Ascending aorta (tissue), 2 donors: ENCODE data around the gene AUTS2. TPM values are rescaled to one million over a fixed set of nuclear protein-coding genes. Genes with fewer than 3 reads are reported as not detected.

Experiments used
- DNase-seq, 2 donors: peaks; one replicate each; pipeline ENCODE4 v3.0.0-alpha.2; 2019; ENCODE audit warnings: low spot score in 2 of 2
- H3K27ac ChIP-seq, 2 donors: fragments of 200-600 bp; sonication (generic); one replicate each; pipeline ENCODE4 v1.5.1; 2016 to 2017; ENCODE audit warnings: mild to moderate bottlenecking in 1 of 2
- H3K27me3 ChIP-seq: fragments of 200-600 bp; sonication (generic); one replicate; pipeline ENCODE4 v1.5.1; 2017
- H3K36me3 ChIP-seq, 2 donors: fragments of 200-600 bp; sonication (generic); one replicate each; pipeline ENCODE4 v1.5.1; 2016
- H3K4me1 ChIP-seq, 2 donors: fragments of 200-600 bp; sonication (generic); one replicate each; pipeline ENCODE4 v1.5.1; 2016 to 2017; ENCODE audit warnings: mild to moderate bottlenecking in 1 of 2
- H3K4me3 ChIP-seq, 2 donors: fragments of 200-600 bp; sonication (generic); one replicate each; pipeline ENCODE4 v1.5.1; 2016 to 2017; ENCODE audit warnings: mild to moderate bottlenecking in 1 of 2
- H3K9me3 ChIP-seq, 2 donors: fragments of 200-600 bp; sonication (generic); one replicate each; pipeline ENCODE4 v1.5.1; 2016
- CTCF ChIP-seq, 3 experiments: fragments of 200-600 bp in 2 of 3; fragments of 450-650 bp in 1 of 3; sonication (generic) in 2 of 3; IDR thresholded peaks; one replicate each; pipeline ENCODE4 v1.5.1; 2016 to 2019; ENCODE audit warnings: antibody characterized with exemption in 3 of 3, mild to moderate bottlenecking in 1 of 3, moderate library complexity in 1 of 3
- intact Hi-C: fragments of 100-400 bp; cut with DNase I; formaldehyde crosslinking; loops from one replicate; pipeline ENCODE4 v1.15.1; 2023
- total RNA-seq: library from RNA; depleted of rRNA; stranded (reverse); fragments of >200 nt; gene quantifications from one replicate; pipeline ENCODE4 v1.1.0, GENCODE V29; 2016

The AUTS2 gene
- total RNA-seq, 1 donor from 2014 or later = 90.4 TPM

DNA sequence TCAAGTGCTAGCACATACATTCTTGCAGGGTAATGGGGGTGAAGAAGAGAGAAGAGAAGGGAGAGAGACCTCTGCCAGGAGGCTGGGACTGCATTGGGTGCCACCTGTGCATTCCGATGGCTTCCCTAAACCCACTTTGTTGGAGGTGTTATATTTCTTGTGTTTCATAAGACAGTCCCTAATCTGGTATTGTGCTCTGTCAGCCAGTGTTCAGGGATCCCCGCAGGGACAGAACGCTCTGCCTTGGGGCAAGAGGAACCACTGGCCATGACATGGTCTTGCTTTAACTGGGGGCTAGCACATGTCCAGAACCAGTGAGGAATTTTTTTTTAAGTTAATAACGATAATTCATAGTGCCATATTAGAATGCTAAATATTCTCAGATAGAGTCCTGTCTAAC, 1168.4 kb downstream of the AUTS2 start:
- DNase-seq = no peak
- no peak overlapping the region for H3K27ac ChIP-seq
- no peaks in the 10 kb centered on the region for H3K4me1 ChIP-seq
- no peak overlapping the region for H3K4me3 ChIP-seq
- no peaks in the 10 kb centered on the region for H3K27me3 ChIP-seq
- TF ChIP-seq CTCF (IDR thresholded peaks at IDR 0.05) = no peak
- intact Hi-C loops = no loop called here
- H3K9me3 ChIP-seq = no peaks in the 10 kb centered on the region
- peaks cover 19 to 32% of the 10 kb centered on the region in 2 donors for H3K36me3 ChIP-seq

DNA sequence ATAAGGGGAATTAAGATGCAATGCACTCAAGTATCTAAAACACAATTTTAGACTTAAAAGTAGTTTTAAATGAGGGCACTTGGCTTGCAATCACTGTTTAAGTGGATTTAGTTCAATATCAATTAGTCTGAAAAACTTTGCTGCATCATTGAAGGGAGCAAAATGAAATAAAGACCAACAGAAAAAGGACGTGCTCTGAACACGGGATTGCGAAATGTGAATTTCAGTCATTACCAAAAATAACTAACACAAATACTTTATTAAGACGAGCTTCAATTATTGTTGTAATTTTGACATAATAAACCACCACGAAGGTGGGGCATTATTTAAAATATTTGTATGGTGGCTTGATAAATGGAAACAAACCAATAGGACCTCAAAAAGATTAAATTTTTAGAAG, 1171.9 kb downstream of the AUTS2 start:
- no peaks in the 10 kb centered on the region for H3K9me3 ChIP-seq
- H3K4me1 ChIP-seq = no peaks in the 10 kb centered on the region
- no peak for TF ChIP-seq CTCF (IDR thresholded peaks at IDR 0.05)
- peaks cover 31 to 60% of the 10 kb centered on the region in 2 donors for H3K36me3 ChIP-seq
- no peak overlapping the region for H3K27ac ChIP-seq
- no peak for DNase-seq
- H3K27me3 ChIP-seq = no peaks in the 10 kb centered on the region
- no peak overlapping the region for H3K4me3 ChIP-seq
- intact Hi-C loops = no loop called here

- no peak for TF ChIP-seq CTCF (IDR thresholded peaks at IDR 0.05)
- Histone ChIP-seq H3K36me3 (peaks cover 28 to 63% of the 10 kb centered on the region in 2 donors), H3K9me3 (no peaks in the 10 kb centered on the region), H3K4me1 (no peaks in the 10 kb centered on the region), H3K4me3 (no peak overlapping the region), H3K27ac (no peak overlapping the region), H3K27me3 (no peaks in the 10 kb centered on the region)
- no peak for DNase-seq
- intact Hi-C loops = no loop called here
Observed at GRCh38 chr7:70771451-70771850, 1173.2 kb downstream of the AUTS2 start.

- H3K36me3 ChIP-seq = peaks cover 28 to 66% of the 10 kb centered on the region in 2 donors
- no peak for DNase-seq
- intact Hi-C loops = no loop called here
Observed at GRCh38 chr7:70772891-70773290, 1174.6 kb downstream of the AUTS2 start.

DNA sequence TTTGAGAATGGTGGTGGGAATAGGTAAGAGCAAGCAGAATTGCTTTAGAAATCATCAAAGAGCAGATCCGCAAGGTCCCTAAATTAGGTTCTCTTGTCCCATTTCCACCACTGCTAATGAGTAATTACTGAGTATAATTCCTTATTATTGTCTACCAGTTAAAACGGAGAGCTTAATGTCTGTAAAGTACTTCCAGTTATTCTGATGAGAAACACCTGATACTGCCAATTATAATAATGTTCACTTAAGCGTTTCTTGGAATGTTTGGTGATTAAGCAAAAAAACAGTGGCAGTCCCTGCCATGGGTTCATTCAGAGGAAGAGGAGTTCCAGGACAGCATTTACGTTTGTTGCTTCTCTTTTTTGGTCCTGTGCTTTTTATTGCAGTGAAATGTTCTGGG, 1175.1 kb downstream of the AUTS2 start:
- Histone ChIP-seq H3K4me3 (no peak overlapping the region), H3K27me3 (no peaks in the 10 kb centered on the region), H3K9me3 (no peaks in the 10 kb centered on the region), H3K27ac (no peak overlapping the region), H3K4me1 (no peaks in the 10 kb centered on the region), H3K36me3 (peaks cover 26 to 66% of the 10 kb centered on the region in 2 donors)
- no peak for TF ChIP-seq CTCF (IDR thresholded peaks at IDR 0.05)
- DNase-seq = no peak
- intact Hi-C loops = no loop called here

More at GRCh38 chr7:70772891-70773290, 1174.6 kb downstream of the AUTS2 start:
- no peak for TF ChIP-seq CTCF (IDR thresholded peaks at IDR 0.05)
- Histone ChIP-seq H3K27ac (no peak overlapping the region), H3K4me1 (no peaks in the 10 kb centered on the region), H3K27me3 (no peaks in the 10 kb centered on the region), H3K4me3 (no peak overlapping the region), H3K9me3 (no peaks in the 10 kb centered on the region)

DNA sequence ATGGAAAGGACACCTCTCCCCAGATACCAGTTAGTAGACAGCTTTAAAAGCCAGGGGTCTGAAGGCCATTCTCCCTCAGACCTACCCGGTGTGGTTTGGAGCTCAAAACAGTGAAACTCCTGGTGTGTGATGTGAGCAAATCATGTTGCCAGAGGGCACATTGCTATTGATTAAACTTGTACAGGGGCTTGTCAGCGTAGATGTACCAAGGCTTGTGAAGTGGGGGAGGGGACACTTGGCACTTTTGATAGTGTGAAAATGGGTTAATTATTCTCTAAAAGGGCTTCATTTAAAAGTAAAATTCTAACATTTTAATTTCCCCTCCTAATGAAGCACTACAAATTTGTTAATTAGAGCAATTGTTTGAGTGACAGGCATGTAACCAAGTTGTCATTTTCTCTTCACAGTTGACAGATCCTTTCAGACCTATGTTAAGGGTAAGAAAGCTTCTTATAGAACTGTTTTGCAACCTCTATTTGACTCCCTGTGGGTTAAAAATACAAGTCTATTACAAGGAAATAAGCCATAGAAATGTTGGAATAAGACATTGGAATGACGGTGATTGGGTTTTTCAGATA, 1176.8 kb downstream of the AUTS2 start:
- intact Hi-C loops = no loop called here
- Histone ChIP-seq H3K4me3 (no peak overlapping the region), H3K36me3 (peaks cover 26 to 71% of the 10 kb centered on the region in 2 donors), H3K4me1 (no peaks in the 10 kb centered on the region), H3K27me3 (no peaks in the 10 kb centered on the region), H3K9me3 (no peaks in the 10 kb centered on the region), H3K27ac (no peak overlapping the region)
- DNase-seq = no peak
- no peak for TF ChIP-seq CTCF (IDR thresholded peaks at IDR 0.05)
